Testis (tissue), 3 donors: ENCODE data around the gene MEGF11. TPM values are rescaled to one million over a fixed set of nuclear protein-coding genes. Genes with fewer than 3 reads are reported as not detected.

Source experiments
- DNase-seq: peaks from one replicate; pipeline ENCODE4 v3.0.0-alpha.2; 2019
- H3K27ac ChIP-seq, 2 donors: fragments of 200-600 bp; sonication (generic); one replicate each; pipeline ENCODE4 v1.5.1; 2019
- H3K27me3 ChIP-seq: fragments of 200-600 bp; sonication (generic); one replicate; pipeline ENCODE4 v1.5.1; 2019
- H3K36me3 ChIP-seq: fragments of 200-600 bp; sonication (generic); one replicate; pipeline ENCODE4 v1.5.1; 2017; ENCODE audit warnings: low read depth; ENCODE audit errors: missing control alignments
- H3K4me1 ChIP-seq: fragments of 200-600 bp; sonication (generic); one replicate; pipeline ENCODE4 v1.5.1; 2019
- H3K4me3 ChIP-seq, 2 donors: fragments of 200-600 bp; sonication (generic); one replicate each; pipeline ENCODE4 v1.5.1; 2017 to 2019
- H3K9me3 ChIP-seq: fragments of 200-600 bp; sonication (generic); one replicate; pipeline ENCODE4 v1.5.1; 2017
- CTCF ChIP-seq, 3 experiments: fragments of 450-650 bp in 2 of 3; fragments of 200-600 bp in 1 of 3; sonication (generic) in 1 of 3; IDR thresholded peaks; one replicate each; pipeline ENCODE4 v1.5.1; 2016 to 2019; ENCODE audit warnings: antibody characterized with exemption in 3 of 3, mild to moderate bottlenecking in 2 of 3, moderate library complexity in 1 of 3
- POLR2A ChIP-seq: fragments of 450-650 bp; IDR thresholded peaks from one replicate; pipeline ENCODE4 v1.6.1; 2017; ENCODE audit warnings: antibody characterized with exemption, mild to moderate bottlenecking, moderate library complexity
- WGBS, 2 donors: methylation state at CpG; one replicate each; pipeline ENCODE4 v1.1.5; 2018; 5-methylcytosine and 5-hydroxymethylcytosine counted together
- intact Hi-C: fragments of 100-400 bp; cut with DNase I; formaldehyde crosslinking; loops from one replicate; pipeline ENCODE4 v1.15.1; 2023; ENCODE audit warnings: low total_unique reads
- polyA plus RNA-seq: library from polyadenylated mRNA; stranded (reverse); fragments of 350-450 nt; fragmentation: Illumina TruSeq; extraction: RNeasy Lipid Tissue Mini Kit (QIAGEN cat#74804); gene quantifications from one replicate; pipeline ENCODE4 v1.2.3, GENCODE V29; 2014; ENCODE audit warnings: low read depth, low replicate concordance; ENCODE audit not compliant: insufficient read depth
- total RNA-seq, 2 donors: library from RNA; depleted of rRNA; stranded (reverse); fragments of >200 nt; gene quantifications; one replicate each; pipeline ENCODE4 v1.2.3, GENCODE V29; 2016

Gene MEGF11
- total and polyA plus RNA-seq, 3 donors from 2014 or later = 4.5 to 18.7 (median 8.6) TPM

- Histone ChIP-seq H3K9me3 (no peaks in the 10 kb centered on the region), H3K36me3 (no peaks in the 10 kb centered on the region), H3K27me3 (no peaks in the 10 kb centered on the region), H3K4me1 (no peaks in the 10 kb centered on the region), H3K27ac (no peak overlapping the region), H3K4me3 (no peak overlapping the region)
- WGBS, 2 donors = 89 to 92% methylated on average over 14 of the region's 14 CpGs
- DNase-seq = no peak
- intact Hi-C loops = no loop called here
- no peak for TF ChIP-seq POLR2A
- TF ChIP-seq CTCF (IDR thresholded peaks at IDR 0.05) = no peak
Measured at GRCh38 chr15:66233487-66234415, 19.8 kb downstream of the MEGF11 start.

DNA sequence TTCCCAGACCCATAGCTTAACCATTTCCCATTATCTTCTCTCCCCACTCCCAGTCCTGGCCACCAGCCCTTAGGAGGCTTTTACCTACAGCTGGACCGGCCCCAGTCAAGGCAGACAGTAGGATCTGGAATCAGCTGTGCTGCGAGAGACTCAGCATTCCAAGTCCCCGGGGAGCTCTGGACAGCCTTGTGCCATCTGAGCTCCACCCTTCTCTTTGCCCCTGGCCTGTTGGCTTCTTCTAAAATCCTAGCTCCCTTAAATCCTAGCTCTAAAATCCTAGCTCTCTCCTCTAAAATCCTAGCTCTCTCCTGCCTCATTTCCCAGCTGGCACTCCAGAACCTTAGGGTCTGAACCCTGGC, 21.3 kb downstream of the MEGF11 start:
- H3K27ac ChIP-seq = no peak overlapping the region
- no peak for DNase-seq
- TF ChIP-seq POLR2A = no peak
- no peak for TF ChIP-seq CTCF (IDR thresholded peaks at IDR 0.05)
- H3K4me3 ChIP-seq = no peak overlapping the region
- H3K36me3 ChIP-seq = no peaks in the 10 kb centered on the region
- no peaks in the 10 kb centered on the region for H3K9me3 ChIP-seq
- intact Hi-C loops = no loop called here
- WGBS, 2 donors = 55 to 86% methylated on average over 2 to 3 of the region's 3 CpGs
- H3K27me3 ChIP-seq = no peaks in the 10 kb centered on the region
- H3K4me1 ChIP-seq = no peaks in the 10 kb centered on the region

DNA sequence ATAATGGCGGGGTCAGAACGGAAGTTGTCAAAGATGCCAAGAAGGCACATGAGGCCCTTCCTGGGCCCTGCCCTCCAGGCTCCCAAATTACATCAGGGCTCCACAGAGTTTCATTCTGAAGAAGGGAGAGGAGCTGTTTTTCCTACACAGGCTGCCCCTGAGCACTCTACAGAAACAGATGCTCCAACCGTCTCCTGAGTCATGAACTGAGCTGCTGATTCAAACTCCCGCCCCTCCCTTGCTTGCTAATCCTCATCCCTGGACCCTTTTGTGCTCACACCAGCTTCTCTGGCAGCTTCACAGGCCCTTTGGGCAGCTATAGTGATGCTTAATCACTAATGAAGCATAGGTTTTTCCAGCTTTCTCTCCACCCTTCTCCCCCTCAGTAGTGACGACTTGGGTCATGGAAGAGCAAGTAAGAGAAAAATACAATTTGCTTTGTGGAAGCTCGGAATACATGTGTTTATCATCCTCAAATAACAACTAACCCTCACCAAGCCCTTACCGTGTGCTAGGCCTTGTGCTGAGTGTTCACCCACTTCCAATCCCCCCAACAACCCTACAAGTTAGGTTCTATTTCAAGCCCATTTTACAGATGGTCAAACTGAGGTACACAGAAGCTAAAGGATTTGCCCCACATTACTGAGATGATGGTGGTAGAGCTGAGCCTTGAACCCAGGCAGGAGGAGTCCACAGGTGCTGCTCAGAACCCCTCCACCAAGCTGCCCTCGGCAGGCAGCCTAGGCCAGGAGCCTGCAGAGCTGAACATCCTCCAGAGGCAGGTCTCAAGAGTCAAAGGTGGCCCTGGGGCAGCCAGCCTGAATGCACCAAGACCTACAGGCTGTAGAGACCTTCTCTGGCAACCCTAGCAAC, 21.9 kb downstream of the MEGF11 start:
- Histone ChIP-seq H3K27me3 (no peaks in the 10 kb centered on the region), H3K36me3 (no peaks in the 10 kb centered on the region), H3K4me1 (no peaks in the 10 kb centered on the region), H3K4me3 (no peak overlapping the region), H3K27ac (no peak overlapping the region), H3K9me3 (no peaks in the 10 kb centered on the region)
- TF ChIP-seq CTCF (IDR thresholded peaks at IDR 0.05) (no peak), POLR2A (no peak)
- DNase-seq = no peak
- 92 to 94% methylated on average over 7 of the region's 8 CpGs for WGBS, 2 donors
- intact Hi-C loops = no loop called here

DNA sequence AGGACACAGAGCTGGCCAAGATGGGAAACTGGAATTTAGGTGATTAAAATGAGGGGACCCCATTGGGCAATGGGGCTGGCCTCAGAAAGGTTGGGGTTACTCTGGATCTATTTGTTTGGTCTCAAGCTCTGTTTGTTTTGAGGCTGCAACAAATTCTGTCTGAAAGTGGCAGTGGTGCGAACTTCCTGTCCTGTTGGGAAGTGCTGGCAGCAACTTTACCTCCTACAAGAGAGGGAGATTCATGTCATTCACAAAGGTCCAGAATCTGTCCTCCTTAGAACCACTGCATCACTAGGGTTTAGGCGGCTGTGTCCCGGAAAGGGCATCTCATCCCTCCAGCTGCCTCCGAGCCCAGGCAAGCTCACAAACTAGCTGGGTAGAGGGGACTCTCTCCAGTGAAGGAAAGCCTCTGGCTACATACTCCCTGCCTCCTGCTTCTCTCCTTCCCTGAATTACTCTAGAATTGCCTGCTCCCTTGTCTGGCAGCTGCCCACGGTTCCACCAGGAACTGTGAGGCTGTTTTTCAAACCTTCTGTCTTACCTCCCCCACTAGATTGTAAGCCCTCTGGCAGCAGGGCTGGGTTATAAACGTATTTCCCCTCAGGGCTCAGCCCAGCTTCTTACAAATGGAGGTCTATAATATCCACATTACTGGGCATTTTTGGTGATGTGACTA, 23.6 kb downstream of the MEGF11 start:
- Histone ChIP-seq H3K27me3 (no peaks in the 10 kb centered on the region), H3K4me3 (no peak overlapping the region), H3K4me1 (no peaks in the 10 kb centered on the region), H3K9me3 (no peaks in the 10 kb centered on the region), H3K36me3 (no peaks in the 10 kb centered on the region), H3K27ac (no peak overlapping the region)
- no peak for DNase-seq
- TF ChIP-seq CTCF (IDR thresholded peaks at IDR 0.05) = no peak
- no peak for TF ChIP-seq POLR2A
- intact Hi-C loops = no loop called here
- 60 to 74% methylated on average over 6 of the region's 6 CpGs for WGBS, 2 donors
